ENCODE measurements around the gene AP3B1. TPM values are rescaled to one million over a fixed set of nuclear protein-coding genes. Genes with fewer than 3 reads are reported as not detected.
"Not testable (repeated sequence)": the region's sequence is repeated elsewhere in the genome, so short reads cannot be mapped to it uniquely, and the experiment has no call there.

Gene AP3B1
- total RNA-seq, 1 donor from 2014 or later: 41.2 TPM

DNA sequence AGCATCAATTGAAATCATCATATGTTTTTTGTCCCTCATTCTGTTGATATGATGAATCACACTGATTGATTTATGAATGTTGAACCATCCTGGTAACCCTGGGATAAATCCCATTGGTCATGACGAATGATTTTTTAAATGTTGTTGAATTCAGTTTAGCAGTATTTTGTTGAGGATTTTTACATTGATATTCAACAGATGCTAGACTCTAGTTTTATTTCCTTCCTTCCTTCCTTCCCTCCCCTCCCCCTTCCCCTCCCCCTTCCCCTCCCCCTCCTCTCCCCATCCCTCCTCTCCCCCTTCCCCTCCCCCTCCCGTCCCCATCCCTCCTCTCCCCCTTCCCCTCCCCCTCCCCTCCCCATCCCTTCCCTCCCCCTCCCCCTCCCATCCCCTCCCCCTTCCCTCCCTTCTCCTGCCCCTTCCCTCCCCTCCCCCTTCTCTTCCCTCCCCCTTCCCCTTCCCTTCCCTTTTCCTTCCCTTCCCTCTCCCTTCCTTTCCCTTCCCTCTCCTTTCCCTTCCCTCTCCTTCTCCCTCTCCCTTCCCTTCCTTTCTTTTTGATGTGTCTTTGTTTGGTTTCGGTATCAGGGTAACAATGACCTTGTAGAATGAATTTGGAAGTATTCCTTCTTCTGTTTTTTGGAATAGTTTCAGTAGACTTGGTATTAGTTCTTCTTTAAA is 142.8 kb downstream of the AP3B1 start:
- DNase-seq: no peak

GRCh38 chr5:78137290-78137689 is 157.2 kb downstream of the AP3B1 start:
- DNase-seq: no peak

DNA sequence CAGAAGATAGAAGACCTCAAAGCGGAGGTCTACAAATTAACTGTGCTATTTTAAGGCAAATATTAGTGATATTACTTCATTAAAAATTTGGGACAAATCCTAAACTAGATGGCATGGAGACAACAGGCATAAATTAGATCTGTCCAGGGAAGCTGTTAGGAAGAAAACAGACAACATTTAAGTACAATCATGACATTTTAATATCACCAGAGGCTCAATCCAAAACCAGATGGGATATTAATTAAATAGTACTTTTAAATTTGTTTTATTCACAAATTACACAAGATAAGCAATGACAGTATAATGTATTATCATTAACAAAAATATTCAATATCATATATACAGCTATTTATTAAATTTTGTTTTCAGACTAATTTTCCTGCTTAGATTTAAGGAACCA is 161.1 kb downstream of the AP3B1 start:
- DNase-seq: no peak

- DNase-seq: no peak
Measured at GRCh38 chr5:78132507-78132906, 162.0 kb downstream of the AP3B1 start.

DNA sequence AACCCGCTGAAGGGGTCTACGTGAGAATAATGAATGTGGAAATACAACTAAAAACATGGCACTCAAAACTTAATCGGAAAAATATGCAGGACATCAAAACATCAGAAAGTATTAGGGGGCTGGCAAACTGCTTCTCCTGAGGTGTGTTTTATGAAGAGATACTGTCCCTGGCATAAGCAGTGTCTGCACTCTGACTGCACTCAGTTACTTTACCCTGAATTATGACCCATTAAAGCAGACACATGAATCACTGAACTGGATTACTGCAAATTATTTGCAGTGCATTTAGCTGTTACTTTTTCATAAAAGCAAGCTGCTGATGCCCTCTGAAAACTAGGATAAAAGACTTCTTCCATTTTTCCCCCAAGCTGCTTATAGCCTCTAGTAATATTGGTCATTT is 164.9 kb downstream of the AP3B1 start:
- no peak for DNase-seq

GRCh38 chr5:78127875-78128274 is 166.6 kb downstream of the AP3B1 start:
- peak; percentile 8 for DNase-seq

DNA sequence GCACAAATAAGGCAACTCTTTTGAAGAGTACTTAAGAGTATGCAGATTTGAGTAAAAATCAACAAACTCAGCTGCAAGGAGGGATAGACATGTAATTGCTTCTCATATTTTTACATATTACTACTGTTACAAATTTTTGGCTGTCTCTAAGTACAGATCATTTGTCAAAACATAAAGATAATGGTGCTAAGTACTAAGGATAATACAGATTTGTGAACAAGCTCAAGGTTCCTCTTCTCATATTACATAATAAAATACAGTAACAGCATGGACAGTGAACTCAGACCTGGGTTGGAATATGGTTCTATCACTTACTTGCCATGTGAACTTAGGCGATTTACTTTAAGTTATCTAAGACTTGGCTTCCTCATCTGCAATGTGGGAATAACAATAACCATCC is 168.0 kb downstream of the AP3B1 start:
- DNase-seq: no peak

DNA sequence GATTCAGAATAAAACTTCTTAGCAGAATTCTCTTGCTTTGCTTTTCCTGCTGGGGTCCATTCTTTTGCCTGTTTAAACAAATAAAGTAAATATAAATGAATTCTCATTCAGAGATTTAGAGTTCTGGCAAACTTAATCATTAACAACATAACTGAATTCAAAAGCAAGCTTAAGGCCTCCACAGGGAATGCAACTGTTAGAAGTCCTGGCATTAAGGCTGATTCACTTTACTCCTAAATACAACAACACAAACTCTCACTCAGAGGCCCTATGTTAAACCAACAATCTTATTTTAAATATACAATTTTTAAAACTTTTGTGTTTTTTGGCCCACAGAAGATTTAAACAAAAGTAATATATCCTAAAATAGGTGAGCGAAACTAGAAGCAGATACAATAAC is 178.3 kb downstream of the AP3B1 start:
- DNase-seq: no peak

DNA sequence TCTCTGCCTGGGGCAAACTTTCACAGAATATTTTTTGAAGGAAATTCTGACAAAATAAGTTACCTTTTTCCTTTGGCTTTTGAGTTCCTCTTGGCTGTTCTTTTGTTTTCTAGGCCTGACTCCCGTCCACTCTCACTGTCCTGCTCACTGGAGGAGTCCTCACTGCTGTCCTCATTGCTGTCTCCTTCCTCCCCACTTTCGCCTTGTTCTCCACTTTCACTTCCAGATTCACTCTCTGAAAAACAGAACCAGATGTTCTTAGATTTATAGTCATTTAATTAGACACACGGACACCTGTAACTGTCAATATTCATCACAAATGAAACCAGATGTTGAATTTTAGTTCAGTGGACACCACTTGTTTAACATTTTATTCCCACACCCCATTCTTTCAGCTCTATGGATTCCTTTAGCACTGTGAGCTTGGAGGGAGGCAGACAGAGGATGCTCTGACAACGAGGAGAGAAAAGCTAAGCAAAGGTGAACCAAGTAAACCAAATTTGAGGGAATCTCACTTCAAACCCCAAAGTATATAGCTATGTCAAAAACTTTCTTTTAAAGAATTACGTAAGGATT is 180.7 kb downstream of the AP3B1 start:
- no peak for DNase-seq

DNA sequence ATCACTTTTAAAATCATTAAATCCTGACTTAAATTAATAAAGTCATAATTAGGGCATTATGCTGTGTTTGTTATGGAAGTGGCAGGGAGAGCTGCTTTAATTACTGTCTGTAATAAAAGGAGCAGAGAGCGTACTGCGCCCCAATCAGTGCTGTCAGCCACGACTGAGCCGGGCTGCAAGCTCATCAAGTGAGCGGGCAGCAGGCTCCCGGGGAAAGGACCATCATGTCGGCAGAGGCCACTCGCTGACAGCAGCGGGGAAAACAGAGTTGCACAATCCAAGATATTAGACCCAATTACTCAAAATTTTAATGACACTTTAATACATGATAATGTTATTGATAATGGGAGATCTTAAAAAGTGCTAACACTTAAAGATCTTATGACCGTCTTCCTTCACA is 181.6 kb downstream of the AP3B1 start:
- DNase-seq: no peak

GRCh38 chr5:78109891-78110324 is 184.6 kb downstream of the AP3B1 start:
- DNase-seq: no peak

DNA sequence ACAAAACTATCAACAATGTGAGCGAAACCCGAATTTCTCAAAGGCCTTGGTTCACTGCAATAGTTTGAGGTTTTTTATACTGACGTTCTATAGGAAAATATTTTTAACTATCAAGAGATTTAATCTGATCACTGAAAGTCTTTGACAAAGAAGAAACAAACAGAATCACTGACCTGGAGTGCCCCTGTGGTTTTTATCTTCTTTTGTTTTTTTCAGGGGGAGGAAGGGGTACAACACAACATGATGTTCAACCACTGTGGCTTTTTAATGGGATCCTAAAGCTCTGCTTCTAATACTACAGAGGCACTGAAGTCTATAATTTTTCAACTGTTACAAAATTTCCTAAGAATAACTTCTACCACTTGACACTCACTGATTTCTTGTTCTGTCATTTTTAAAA is 185.9 kb downstream of the AP3B1 start:
- no peak for DNase-seq

DNA sequence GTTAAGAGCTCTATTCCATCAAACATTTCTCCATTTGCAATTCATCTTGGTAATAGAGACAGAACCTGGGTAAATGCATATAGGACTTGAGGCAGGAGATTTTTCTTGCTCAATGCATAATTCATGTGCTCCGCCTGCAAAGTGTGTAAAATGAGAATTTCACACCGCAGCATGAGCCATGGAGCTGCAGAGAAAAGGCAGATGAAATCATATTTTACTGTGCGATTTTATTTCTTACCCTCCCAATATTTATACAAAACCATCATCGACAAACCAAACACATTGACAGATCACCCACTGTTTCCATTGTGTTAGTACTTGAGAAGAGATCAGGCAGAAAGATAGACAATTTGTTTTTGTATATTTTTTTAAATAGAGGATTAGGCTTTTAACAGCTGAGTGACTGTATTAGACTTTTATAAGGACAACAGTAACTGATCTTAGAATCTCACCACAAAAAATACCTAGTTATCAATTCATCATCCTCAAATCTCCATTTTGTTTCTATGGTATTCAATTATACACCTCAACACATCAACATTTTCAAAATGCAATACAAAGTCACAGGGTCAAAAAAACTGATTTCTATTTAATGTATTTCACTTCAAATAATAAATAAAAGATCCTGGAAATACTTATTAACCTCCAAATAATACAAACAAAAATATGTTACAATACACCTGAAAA is 191.1 kb downstream of the AP3B1 start:
- no peak for DNase-seq

- DNase-seq: peak; percentile 4
Measured at GRCh38 chr5:78102500-78102899, 192.0 kb downstream of the AP3B1 start.

DNA sequence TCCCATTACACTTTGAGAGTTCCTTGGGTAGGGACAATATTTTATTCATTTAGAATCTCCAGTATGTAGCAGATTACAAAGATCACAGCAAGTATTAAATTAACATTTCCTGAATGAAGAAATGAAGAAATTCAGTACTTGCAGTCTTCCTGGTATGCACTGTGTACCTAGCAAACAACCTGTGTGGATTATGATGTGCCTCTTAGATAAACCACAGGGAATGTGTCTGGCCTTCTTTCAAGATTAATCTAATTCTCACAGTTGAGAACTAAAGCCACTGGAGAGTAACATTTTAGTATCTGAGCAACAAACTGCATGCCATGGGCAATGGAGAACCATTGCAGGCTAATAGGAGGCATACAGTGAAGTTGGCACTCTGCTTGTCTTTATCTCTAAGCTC is 199.4 kb downstream of the AP3B1 start:
- no peak for DNase-seq

DNA sequence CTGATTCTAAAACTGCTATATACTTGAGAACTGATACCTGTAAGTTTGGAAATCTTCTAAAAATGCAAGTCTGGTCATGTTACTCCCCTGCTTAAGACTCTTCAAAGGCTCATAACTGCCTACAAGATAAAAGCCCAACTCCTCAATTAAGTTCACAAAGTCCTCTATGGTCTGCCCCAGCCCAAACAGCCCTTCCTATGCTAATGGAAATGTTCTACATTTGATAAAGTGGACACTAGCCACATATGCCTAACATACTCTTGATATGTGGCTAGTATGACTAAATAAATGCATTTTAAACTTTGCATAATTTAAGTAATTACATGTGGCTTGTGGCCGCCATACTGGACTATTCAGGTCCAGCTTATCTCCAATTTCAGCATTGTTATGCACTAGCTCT is 204.5 kb downstream of the AP3B1 start:
- no peak for DNase-seq

DNA sequence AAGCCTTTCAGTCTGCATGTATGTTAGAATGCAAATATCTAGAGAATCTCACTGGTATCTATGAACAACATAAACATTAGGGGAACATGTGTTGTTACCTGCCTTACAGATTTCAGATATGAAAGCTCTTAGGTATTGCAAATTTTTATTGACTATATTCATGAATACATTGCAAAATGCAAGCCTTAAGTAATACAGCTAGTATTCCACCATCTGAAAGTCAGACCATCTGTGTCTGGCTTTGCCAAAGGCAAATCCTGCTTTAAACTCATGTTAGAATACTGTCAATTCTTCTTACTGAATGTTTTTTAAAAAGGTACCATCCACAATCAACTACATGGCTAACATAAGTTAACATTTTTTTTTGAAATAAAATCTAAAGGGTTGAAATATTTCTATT is 215.6 kb downstream of the AP3B1 start:
- DNase-seq: no peak

GRCh38 chr5:78077369-78078068 is 217.0 kb downstream of the AP3B1 start:
- DNase-seq: no peak

DNA sequence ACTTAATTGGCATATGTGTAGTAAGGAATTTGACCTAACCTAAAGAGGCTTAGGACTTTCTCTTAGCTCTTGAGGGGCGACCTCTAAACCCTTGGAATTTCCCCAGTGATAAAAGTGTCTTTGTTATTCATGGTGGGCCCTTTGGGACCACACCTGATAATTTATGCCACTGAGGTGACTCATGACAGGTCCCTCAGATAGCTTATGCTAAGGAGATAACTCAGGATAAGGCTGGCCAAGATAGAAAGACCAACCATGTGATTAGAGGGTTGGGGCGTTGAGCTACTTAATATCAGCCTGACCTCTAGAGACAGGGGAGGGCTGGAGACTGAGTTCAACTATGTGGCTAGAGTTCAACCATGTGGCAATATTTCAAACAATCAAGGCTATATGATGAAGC is 218.1 kb downstream of the AP3B1 start:
- no peak for DNase-seq

DNA sequence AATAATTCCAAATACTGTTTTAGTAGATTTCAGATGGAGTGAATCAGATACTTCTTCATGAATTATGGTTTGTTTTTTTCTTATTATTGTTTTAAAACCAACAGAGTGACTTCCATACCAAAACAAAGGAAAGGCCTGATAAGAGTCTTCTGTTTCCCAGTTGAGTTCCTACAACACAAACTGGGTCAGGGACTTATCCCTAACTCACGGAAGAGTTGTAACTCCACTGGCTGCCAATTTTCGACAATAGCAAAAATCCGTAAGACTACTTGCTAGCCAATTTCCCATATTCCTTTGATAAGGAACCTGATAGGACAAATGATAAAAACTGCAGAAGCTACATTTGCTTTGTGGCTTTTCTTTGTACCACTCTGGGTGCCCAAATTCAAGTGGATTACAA is 219.2 kb downstream of the AP3B1 start:
- peak; percentile 46 for DNase-seq

GRCh38 chr5:78070691-78071090 is 223.8 kb downstream of the AP3B1 start:
- DNase-seq: not testable (repeated sequence)

- DNase-seq: not testable (repeated sequence)
Measured at GRCh38 chr5:78067581-78067980, 226.9 kb downstream of the AP3B1 start.

DNA sequence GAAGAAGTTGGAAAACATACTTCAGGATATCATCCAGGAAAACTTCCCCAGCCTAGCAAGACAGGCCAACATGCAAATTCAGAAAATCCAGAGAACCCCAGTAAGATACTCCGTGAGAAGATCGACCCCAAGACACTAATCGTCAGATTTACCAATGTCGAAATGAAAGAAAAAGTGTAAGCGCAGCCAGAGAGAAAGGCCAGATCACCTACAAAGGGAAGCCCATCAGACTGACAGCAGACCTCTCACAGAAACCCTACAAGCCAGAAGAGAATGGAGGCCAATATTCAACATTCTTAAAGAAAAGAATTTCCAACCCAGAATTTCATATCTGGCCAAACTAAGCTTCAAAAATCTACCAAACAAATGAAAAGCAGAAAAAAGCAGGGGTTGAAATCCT is 227.8 kb downstream of the AP3B1 start:
- DNase-seq: not testable (repeated sequence)

GRCh38 chr5:78065663-78066062 is 228.8 kb downstream of the AP3B1 start:
- no peak for DNase-seq
